ENCODE results near the gene TECPR2.

TECPR2 gene

GRCh38 chr14:102469261-102469660, 106.5 kb downstream of the TECPR2 start:
- DNase-seq (ENCODE audit: low spot score): no peak

GRCh38 chr14:102471921-102472790, 109.4 kb downstream of the TECPR2 start:
- DNase-seq (ENCODE audit: low spot score): no peak

GRCh38 chr14:102472791-102473150, 110.0 kb downstream of the TECPR2 start:
- DNase-seq (ENCODE audit: low spot score): no peak

DNA sequence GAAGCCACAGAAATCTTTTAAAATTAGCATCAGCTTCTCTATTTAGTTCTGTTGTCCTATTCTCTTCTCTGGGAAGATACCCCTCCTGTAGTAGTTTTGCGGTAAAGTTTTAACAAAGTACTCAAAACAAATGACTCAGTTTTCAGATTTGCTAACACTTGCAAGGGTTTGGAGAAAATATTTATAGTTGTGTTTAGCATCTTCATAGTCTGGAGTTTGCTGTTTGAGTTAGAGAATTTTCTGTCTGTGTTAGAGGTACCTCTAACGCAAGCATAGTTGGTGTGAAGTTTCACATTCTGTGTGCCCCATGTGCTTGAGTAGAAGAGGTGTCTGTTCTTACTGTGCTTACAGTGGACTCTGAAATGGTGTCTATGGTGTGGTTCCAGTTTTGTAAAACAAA, 110.8 kb downstream of the TECPR2 start:
- no peak for DNase-seq (ENCODE audit: low spot score)

- DNase-seq (ENCODE audit: low spot score): no peak
Observed at GRCh38 chr14:102474934-102475333, 112.2 kb downstream of the TECPR2 start.

- no peak for DNase-seq (ENCODE audit: low spot score)
Observed at GRCh38 chr14:102479107-102479506, 116.4 kb downstream of the TECPR2 start.

DNA sequence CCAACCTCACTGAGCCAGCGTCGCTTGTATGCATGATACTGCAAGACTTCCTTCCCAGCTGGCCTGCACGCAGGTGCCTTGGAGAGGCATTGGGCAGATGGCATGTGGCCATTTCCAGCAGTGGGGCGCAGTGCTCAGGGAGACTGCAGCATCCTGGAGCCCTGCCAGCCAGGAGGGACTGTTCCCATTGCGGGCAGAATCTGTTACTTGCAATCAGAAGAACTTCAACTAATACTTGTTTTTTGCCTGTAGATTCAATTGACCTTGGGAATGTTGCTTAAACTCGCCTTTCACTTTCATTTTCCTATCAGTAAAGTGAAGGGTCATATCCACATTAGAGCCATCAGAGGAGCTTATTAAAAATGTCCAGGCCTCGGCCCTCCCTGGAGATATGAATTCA, 117.0 kb downstream of the TECPR2 start:
- no peak for DNase-seq (ENCODE audit: low spot score)

DNA sequence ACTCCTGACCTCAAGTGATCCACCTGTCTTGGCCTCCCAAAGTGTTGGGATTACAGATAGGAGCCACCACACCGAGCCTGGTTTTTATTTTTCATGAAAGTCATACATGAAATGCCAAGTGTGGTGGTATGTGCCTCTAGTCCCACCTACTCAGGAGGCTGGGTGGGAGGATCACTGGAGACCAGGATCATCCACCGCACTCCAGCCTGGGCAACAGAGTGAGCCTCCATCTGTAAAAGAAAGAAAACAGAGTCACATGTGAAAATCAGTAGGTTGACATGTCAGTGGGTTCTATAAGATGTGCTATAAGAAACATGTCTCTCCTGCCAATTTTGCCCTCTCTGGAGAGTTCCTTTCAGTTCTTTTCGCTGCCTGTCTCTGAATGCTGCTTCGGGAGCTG, 118.6 kb downstream of the TECPR2 start:
- DNase-seq (ENCODE audit: low spot score): no peak

- DNase-seq (ENCODE audit: low spot score): no peak
Observed at GRCh38 chr14:102481791-102482238, 119.1 kb downstream of the TECPR2 start.

- no peak for DNase-seq (ENCODE audit: low spot score)
Observed at GRCh38 chr14:102484316-102484715, 121.6 kb downstream of the TECPR2 start.

DNA sequence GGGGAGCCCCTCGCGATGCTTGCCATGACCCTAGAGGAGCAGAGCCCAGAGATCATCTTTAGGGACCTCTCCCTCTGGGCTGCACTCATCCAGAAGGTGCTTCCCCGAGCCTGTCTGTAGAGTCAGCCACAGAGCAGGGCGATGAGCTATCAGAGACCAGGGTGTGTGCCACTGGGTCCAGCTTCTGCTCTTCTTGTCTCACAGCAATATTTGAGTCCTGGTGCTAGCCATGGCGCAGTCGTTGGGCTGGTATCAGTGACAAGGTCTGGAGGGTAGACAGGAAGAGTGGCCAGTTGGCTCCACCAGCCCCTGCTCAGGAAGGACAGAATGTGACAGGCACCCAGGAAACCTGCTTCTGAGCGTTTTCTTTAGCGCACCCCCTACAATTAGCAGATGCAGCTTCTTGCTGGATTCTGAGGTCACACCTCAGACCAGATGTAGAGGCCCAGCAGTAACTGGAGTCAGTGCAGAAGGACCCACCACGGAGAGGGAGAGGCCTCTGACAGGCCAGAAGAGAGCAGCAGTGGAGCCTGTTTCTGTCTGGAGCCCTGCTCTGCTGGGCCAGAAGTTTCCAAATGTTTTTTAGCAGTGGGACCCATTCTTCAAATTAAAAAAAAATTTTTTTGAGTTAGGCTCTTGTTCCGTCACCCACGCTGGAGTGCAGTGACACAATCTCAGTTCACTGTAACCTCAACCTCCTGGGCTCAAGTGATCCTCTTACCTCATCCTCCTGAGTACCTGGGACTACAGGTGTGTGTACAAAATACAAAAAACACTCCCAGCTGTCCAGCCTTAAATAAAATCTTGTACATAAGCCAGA, 123.2 kb downstream of the TECPR2 start:
- DNase-seq (ENCODE audit: low spot score): no peak

DNA sequence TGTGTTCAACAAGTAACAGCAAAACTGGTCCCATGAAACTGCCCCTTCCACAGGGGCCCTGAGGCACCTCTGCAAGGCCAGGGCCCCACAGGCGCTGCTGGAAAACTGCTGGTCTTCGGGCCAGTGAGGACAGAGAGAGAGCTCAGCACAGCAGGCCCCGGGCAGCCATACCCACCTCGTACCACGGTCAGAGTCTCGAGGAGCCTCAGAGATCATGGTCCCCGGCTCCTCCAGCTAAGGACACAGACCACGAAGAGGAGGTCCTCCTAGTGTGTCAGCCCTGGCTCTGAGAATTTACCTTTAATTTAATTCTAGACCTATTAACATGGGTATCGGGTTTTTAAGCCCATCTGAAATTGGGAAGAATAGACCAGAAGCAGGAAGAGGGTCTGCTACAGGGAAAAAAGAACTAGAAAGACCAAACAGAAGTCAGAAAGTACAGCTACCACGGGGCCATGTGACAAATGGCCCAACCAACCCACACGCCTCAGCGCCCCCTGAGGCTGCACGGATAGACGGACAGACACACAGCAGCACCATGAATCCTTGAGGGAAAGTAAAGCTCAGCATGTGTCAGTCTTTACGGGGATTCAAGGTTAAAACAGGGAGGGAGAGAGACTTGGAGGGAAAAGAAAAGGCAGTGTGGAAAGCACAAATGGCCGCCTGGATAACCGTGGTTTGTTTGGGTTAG, 123.9 kb downstream of the TECPR2 start:
- no peak for DNase-seq (ENCODE audit: low spot score)

GRCh38 chr14:102487204-102487577, 124.5 kb downstream of the TECPR2 start:
- no peak for DNase-seq (ENCODE audit: low spot score)

GRCh38 chr14:102490456-102490855, 127.7 kb downstream of the TECPR2 start:
- no peak for DNase-seq (ENCODE audit: low spot score)

- no peak for DNase-seq (ENCODE audit: low spot score)
Observed at GRCh38 chr14:102491366-102491765, 128.6 kb downstream of the TECPR2 start.

GRCh38 chr14:102491786-102492530, 129.2 kb downstream of the TECPR2 start:
- DNase-seq (ENCODE audit: low spot score): no peak

- no peak for DNase-seq (ENCODE audit: low spot score)
Observed at GRCh38 chr14:102492531-102492910, 129.8 kb downstream of the TECPR2 start.

- no peak for DNase-seq (ENCODE audit: low spot score)
Observed at GRCh38 chr14:102493096-102493495, 130.4 kb downstream of the TECPR2 start.

DNA sequence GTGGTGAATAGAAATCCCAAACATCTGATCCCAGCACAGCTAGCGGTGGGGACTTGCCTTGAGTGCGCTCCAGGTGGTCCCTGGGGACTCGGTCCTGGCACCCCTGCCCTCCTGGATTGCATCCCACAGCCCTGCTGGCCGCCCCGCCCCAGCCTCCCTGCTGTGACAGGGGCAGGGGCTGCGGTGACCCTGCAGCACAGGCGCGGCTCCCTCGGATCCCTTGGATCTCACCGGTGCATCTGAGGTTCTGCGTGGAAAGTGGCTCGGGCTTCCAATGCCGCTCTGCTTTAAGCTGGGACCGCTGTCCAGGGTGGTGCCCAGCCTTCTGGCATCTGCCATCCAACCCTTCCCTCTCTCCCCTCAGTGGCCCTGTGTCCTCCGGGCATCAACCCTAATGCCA, 130.8 kb downstream of the TECPR2 start:
- DNase-seq (ENCODE audit: low spot score): no peak

GRCh38 chr14:102495491-102496330, 133.0 kb downstream of the TECPR2 start:
- no peak for DNase-seq (ENCODE audit: low spot score)

- no peak for DNase-seq (ENCODE audit: low spot score)
Observed at GRCh38 chr14:102496331-102496691, 133.6 kb downstream of the TECPR2 start.
